Fibroblast of lung (primary cell): ENCODE results near the gene BBOF1. TPM values are rescaled to one million over a fixed set of nuclear protein-coding genes. Genes with fewer than 3 reads are reported as not detected.
"Not testable (repeated sequence)": the region's sequence is repeated elsewhere in the genome, so short reads cannot be mapped to it uniquely, and the experiment has no call there.

Source experiments
- DNase-seq, 2 donors: peaks; one replicate each; pipeline versions ENCODE4 v3.0.0 to v3.0.0-alpha.2; 2010; ENCODE audit warnings: low read depth in 2 of 2
- H2AFZ ChIP-seq: 2 replicates; pipeline ENCODE4 v1.5.1; 2012; ENCODE audit warnings: low read length, control low read depth, inconsistent platforms
- H3K27ac ChIP-seq: 2 replicates; pipeline ENCODE4 v1.5.1; 2011; ENCODE audit warnings: low read length, control low read depth; ENCODE audit not compliant: insufficient read depth
- H3K27me3 ChIP-seq: 2 replicates; pipeline ENCODE4 v1.5.1; 2011; ENCODE audit warnings: mild to moderate bottlenecking, low read length; ENCODE audit not compliant: control insufficient read depth, insufficient read depth
- H3K36me3 ChIP-seq: 2 replicates; pipeline ENCODE4 v1.5.1; 2011; ENCODE audit warnings: low read length; ENCODE audit not compliant: control insufficient read depth, insufficient read depth
- H3K4me1 ChIP-seq: 2 replicates; pipeline ENCODE4 v1.5.1; 2011; ENCODE audit warnings: low read length; ENCODE audit not compliant: control insufficient read depth, insufficient read depth; ENCODE audit errors: extremely low read depth
- H3K4me2 ChIP-seq: 2 replicates; pipeline ENCODE4 v1.5.1; 2011; ENCODE audit warnings: low read length, control low read depth; ENCODE audit not compliant: insufficient read depth; ENCODE audit errors: extremely low read depth
- H3K4me3 ChIP-seq, 4 experiments: fragments of 200-600 bp in 1 of 4; sonication (generic) in 1 of 4; replicated peaks in 1 of 4; 2 replicates each; pipeline ENCODE4 v1.5.1; 2011 to 2016; ENCODE audit warnings: low read length in 4 of 4, low read depth in 3 of 4, mild to moderate bottlenecking in 3 of 4, control low read depth in 2 of 4, inconsistent platforms in 1 of 4, mixed read lengths in 1 of 4; ENCODE audit not compliant: insufficient read depth in 1 of 4; ENCODE audit errors: control extremely low read depth in 1 of 4
- H3K79me2 ChIP-seq: 2 replicates; pipeline ENCODE4 v1.5.1; 2012; ENCODE audit warnings: mild to moderate bottlenecking, low read length, inconsistent platforms; ENCODE audit not compliant: control insufficient read depth, insufficient read depth
- H3K9ac ChIP-seq: 2 replicates; pipeline ENCODE4 v1.5.1; 2011; ENCODE audit warnings: mild to moderate bottlenecking, low read length, control low read depth; ENCODE audit not compliant: insufficient read depth
- H3K9me3 ChIP-seq: 2 replicates; pipeline ENCODE4 v1.5.1; 2012; ENCODE audit warnings: low read depth, low read length; ENCODE audit not compliant: control insufficient read depth, insufficient read depth
- H4K20me1 ChIP-seq: 2 replicates; pipeline ENCODE4 v1.5.1; 2011; ENCODE audit warnings: low read length; ENCODE audit not compliant: control insufficient read depth, insufficient read depth; ENCODE audit errors: extremely low read depth
- CTCF ChIP-seq, 2 donors: IDR thresholded peaks in 1 of 2; conservative IDR thresholded peaks in 1 of 2; 1 replicate in 1 of 2; 2 replicates in 1 of 2; pipeline ENCODE4 v1.5.1; 2011 to 2012; ENCODE audit warnings: low read length in 2 of 2, control low read depth in 1 of 2, inconsistent platforms in 1 of 2, low read depth in 1 of 2, mild to moderate bottlenecking in 1 of 2
- EZH2 ChIP-seq: IDR thresholded peaks from 2 replicates; pipeline ENCODE4 v1.5.1; 2012; ENCODE audit warnings: low read length, control low read depth, mild to moderate bottlenecking; ENCODE audit errors: missing control alignments
- polyA plus RNA-seq, 2 donors: library from polyadenylated mRNA; depleted of rRNA in 1 of 2; stranded (reverse) in 1 of 2; unstranded in 1 of 2; fragments of >200 nt; gene quantifications; 2 replicates each; pipeline ENCODE4 v1.2.1, GENCODE V29; 2011 to 2012; ENCODE audit warnings: missing spikeins in 1 of 2
- total RNA-seq: library from RNA; depleted of rRNA; stranded (reverse); fragments of >200 nt; gene quantifications from 2 replicates; pipeline ENCODE4 v1.2.1, GENCODE V29; 2014

The BBOF1 gene
- total and polyA plus RNA-seq, 2 donors (not counting 1 experiment from before 2014, with no cell fraction given), result 3.8 to 7.8 TPM

GRCh38 chr14:73977896-73978295 is 41.3 kb upstream of the BBOF1 start:
- Histone ChIP-seq H3K4me2 (no peak overlapping the region), H3K4me3 (no peak overlapping the region), H3K36me3 (peaks cover 2% of the 10 kb centered on the region), H3K4me1 (no peaks in the 10 kb centered on the region), H3K9me3 (no peaks in the 10 kb centered on the region), H4K20me1 (no peaks in the 10 kb centered on the region), H2AFZ (no peak overlapping the region), H3K79me2 (no peaks in the 10 kb centered on the region), H3K27ac (no peak overlapping the region), H3K27me3 (no peaks in the 10 kb centered on the region), H3K9ac (no peak overlapping the region)
- no peak for TF ChIP-seq CTCF (conservative IDR thresholded peaks at IDR 0.05 in 1 of 2, IDR thresholded peaks at IDR 0.05 in 1 of 2; ENCODE audit: low read depth in 1 of 2, low read length in 2 of 2)
- no peak for TF ChIP-seq EZH2
- peak; percentile 51 to 70 for DNase-seq

GRCh38 chr14:73988065-73988464 is 31.1 kb upstream of the BBOF1 start:
- H3K9me3 ChIP-seq, result no peaks in the 10 kb centered on the region
- DNase-seq, result no peak
- H3K79me2 ChIP-seq, result no peaks in the 10 kb centered on the region
- H3K9ac ChIP-seq, result no peak overlapping the region
- no peak overlapping the region for H3K27ac ChIP-seq
- H3K36me3 ChIP-seq, result no peaks in the 10 kb centered on the region
- H3K4me3 ChIP-seq, result no peak overlapping the region
- no peaks in the 10 kb centered on the region for H3K4me1 ChIP-seq
- H3K27me3 ChIP-seq, result no peaks in the 10 kb centered on the region
- H2AFZ ChIP-seq, result no peak overlapping the region
- H4K20me1 ChIP-seq, result no peaks in the 10 kb centered on the region
- no peak overlapping the region for H3K4me2 ChIP-seq
- TF ChIP-seq CTCF (conservative IDR thresholded peaks at IDR 0.05 in 1 of 2, IDR thresholded peaks at IDR 0.05 in 1 of 2; ENCODE audit: low read depth in 1 of 2, low read length in 2 of 2) (no peak), EZH2 (no peak)

GRCh38 chr14:73988656-73989055 is 30.5 kb upstream of the BBOF1 start:
- H3K79me2 ChIP-seq, H3K4me1 ChIP-seq, H3K27ac ChIP-seq, H3K9ac ChIP-seq, H3K27me3 ChIP-seq, H2AFZ ChIP-seq, H3K4me3 ChIP-seq, DNase-seq, H3K9me3 ChIP-seq, H3K36me3 ChIP-seq, H3K4me2 ChIP-seq, H4K20me1 ChIP-seq: not testable (repeated sequence)

- no peaks in the 10 kb centered on the region for H3K36me3 ChIP-seq
- H3K9me3 ChIP-seq, result no peaks in the 10 kb centered on the region
- H3K4me3 ChIP-seq, result no peak overlapping the region
- H3K9ac ChIP-seq, result no peak overlapping the region
- H3K79me2 ChIP-seq, result no peaks in the 10 kb centered on the region
- no peaks in the 10 kb centered on the region for H4K20me1 ChIP-seq
- no peak for DNase-seq
- H3K27me3 ChIP-seq, result no peaks in the 10 kb centered on the region
- no peak overlapping the region for H3K27ac ChIP-seq
- H3K4me1 ChIP-seq, result no peaks in the 10 kb centered on the region
- no peak for TF ChIP-seq EZH2
- no peak for TF ChIP-seq CTCF (conservative IDR thresholded peaks at IDR 0.05 in 1 of 2, IDR thresholded peaks at IDR 0.05 in 1 of 2; ENCODE audit: low read depth in 1 of 2, low read length in 2 of 2)
- H3K4me2 ChIP-seq, result no peak overlapping the region
- H2AFZ ChIP-seq, result no peak overlapping the region
Observed at GRCh38 chr14:73991092-73991491, 28.1 kb upstream of the BBOF1 start.

GRCh38 chr14:73994926-73995325 is 24.2 kb upstream of the BBOF1 start:
- DNase-seq, H3K4me1 ChIP-seq, H4K20me1 ChIP-seq, H3K9ac ChIP-seq, H3K4me2 ChIP-seq, H3K36me3 ChIP-seq, H3K9me3 ChIP-seq, H2AFZ ChIP-seq, H3K27ac ChIP-seq, H3K4me3 ChIP-seq, H3K79me2 ChIP-seq, H3K27me3 ChIP-seq: not testable (repeated sequence)
